Liver (tissue), 3 donors: ENCODE data around the gene RAB39B.

Source experiments
- JUND ChIP-seq, 2 donors: IDR thresholded peaks; 2 replicates each; pipeline ENCODE4 v1.6.1; 2016; ENCODE audit warnings: antibody characterized with exemption in 2 of 2
- TAF1 ChIP-seq: conservative IDR thresholded peaks from 2 replicates; pipeline ENCODE4 v1.6.1; 2016; ENCODE audit warnings: antibody characterized with exemption, mild to moderate bottlenecking
- TF ChIP-seq, protein P1 (sequence below): IDR thresholded peaks from 2 replicates; pipeline ENCODE4 v1.6.1; 2016; ENCODE audit warnings: antibody characterized with exemption
- TF ChIP-seq, protein P2 (sequence below): fragments of 150-350 bp; IDR thresholded peaks from 2 replicates; pipeline ENCODE4 v1.5.1; 2017; ENCODE audit warnings: improper control_type of control experiment, low read depth, low read length; ENCODE audit not compliant: missing input control
- TF ChIP-seq, protein P3 (sequence below): IDR thresholded peaks from 2 replicates; pipeline ENCODE4 v1.6.1; 2016; ENCODE audit warnings: antibody characterized with exemption
- donor health status: healthy.
- donor health status: healthy.

DNA sequence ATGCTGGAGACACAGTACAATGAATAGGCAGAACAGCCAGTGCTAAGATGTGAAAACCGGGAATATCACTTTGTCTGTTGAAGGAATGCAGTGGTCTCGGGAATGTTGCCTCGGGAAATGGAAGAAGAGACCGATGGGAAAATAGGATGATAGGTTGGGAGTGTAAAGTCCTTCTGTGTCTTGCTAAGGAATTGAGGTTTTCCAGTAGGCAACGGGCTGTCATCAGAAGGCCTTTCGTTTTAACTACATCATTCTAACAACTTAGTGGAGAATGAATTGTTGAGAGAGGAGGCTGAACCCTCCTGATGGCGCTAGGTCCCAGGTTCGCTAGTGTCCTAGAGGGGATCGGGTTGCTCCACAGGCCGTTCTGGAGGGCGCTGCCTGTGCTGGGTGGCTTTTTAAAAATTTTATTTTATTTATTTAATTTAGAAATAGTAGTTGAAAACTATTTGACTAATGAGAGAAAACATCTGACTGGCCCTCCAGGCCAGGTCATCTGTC lies 47.3 kb downstream of the RAB39B start:
- TF ChIP-seq, protein P1, sequence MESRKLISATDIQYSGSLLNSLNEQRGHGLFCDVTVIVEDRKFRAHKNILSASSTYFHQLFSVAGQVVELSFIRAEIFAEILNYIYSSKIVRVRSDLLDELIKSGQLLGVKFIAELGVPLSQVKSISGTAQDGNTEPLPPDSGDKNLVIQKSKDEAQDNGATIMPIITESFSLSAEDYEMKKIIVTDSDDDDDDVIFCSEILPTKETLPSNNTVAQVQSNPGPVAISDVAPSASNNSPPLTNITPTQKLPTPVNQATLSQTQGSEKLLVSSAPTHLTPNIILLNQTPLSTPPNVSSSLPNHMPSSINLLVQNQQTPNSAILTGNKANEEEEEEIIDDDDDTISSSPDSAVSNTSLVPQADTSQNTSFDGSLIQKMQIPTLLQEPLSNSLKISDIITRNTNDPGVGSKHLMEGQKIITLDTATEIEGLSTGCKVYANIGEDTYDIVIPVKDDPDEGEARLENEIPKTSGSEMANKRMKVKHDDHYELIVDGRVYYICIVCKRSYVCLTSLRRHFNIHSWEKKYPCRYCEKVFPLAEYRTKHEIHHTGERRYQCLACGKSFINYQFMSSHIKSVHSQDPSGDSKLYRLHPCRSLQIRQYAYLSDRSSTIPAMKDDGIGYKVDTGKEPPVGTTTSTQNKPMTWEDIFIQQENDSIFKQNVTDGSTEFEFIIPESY: no peak
- no peak for TF ChIP-seq TAF1
- TF ChIP-seq JUND (IDR thresholded peaks at IDR 0.05): no peak
- TF ChIP-seq, protein P2, sequence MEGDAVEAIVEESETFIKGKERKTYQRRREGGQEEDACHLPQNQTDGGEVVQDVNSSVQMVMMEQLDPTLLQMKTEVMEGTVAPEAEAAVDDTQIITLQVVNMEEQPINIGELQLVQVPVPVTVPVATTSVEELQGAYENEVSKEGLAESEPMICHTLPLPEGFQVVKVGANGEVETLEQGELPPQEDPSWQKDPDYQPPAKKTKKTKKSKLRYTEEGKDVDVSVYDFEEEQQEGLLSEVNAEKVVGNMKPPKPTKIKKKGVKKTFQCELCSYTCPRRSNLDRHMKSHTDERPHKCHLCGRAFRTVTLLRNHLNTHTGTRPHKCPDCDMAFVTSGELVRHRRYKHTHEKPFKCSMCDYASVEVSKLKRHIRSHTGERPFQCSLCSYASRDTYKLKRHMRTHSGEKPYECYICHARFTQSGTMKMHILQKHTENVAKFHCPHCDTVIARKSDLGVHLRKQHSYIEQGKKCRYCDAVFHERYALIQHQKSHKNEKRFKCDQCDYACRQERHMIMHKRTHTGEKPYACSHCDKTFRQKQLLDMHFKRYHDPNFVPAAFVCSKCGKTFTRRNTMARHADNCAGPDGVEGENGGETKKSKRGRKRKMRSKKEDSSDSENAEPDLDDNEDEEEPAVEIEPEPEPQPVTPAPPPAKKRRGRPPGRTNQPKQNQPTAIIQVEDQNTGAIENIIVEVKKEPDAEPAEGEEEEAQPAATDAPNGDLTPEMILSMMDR: no peak
- TF ChIP-seq, protein P3, sequence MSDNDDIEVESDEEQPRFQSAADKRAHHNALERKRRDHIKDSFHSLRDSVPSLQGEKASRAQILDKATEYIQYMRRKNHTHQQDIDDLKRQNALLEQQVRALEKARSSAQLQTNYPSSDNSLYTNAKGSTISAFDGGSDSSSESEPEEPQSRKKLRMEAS: no peak
